ENCODE measurements around the gene KLHL3.

DNA sequence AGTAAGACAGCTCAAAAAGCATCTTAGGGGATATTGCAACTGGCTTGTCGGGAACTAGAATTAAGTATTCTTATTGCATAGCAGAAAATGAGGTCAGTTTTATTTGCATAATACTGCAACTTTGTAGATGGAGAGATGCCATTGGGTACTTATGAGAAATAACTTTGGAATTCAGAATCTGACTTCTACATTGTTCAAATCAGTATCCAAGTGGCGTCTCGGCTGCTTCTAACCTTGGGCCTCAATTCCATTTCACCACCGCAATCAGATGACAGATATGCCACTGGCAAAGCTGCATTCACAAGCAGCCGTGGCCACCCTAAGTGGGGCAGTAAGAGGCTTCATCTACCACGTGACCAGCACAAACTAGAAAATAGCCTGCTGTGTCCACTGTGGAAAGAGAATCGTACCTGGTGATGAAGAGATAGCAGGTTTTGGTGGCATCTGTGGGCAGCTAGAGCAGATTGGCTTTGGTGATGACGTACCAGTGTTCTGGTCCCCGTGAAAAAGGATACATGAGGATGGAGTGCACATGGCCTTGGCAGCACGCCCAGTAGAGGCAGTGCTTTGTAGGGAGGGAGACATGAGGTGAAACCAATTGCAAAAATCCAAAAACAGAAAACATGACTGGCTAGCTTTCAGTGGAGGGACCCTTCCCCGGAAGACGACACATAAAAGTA lies 116.6 kb downstream of the KLHL3 start:
- TF ChIP-seq, protein P1, sequence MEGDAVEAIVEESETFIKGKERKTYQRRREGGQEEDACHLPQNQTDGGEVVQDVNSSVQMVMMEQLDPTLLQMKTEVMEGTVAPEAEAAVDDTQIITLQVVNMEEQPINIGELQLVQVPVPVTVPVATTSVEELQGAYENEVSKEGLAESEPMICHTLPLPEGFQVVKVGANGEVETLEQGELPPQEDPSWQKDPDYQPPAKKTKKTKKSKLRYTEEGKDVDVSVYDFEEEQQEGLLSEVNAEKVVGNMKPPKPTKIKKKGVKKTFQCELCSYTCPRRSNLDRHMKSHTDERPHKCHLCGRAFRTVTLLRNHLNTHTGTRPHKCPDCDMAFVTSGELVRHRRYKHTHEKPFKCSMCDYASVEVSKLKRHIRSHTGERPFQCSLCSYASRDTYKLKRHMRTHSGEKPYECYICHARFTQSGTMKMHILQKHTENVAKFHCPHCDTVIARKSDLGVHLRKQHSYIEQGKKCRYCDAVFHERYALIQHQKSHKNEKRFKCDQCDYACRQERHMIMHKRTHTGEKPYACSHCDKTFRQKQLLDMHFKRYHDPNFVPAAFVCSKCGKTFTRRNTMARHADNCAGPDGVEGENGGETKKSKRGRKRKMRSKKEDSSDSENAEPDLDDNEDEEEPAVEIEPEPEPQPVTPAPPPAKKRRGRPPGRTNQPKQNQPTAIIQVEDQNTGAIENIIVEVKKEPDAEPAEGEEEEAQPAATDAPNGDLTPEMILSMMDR (IDR thresholded peaks at IDR 0.05): no peak
- no peak for TF ChIP-seq ZFX (IDR thresholded peaks at IDR 0.05; ENCODE audit: borderline replicate concordance)

Measured in 22Rv1 (cell line).